IMR-90 (cell line): ENCODE results near the gene LTBP2. TPM values are rescaled to one million over a fixed set of nuclear protein-coding genes. Genes with fewer than 3 reads are reported as not detected.
A peak's percentile ranks its signal among the peaks of the same experiment; 100 is the strongest.

ENCODE experiments used
- ATAC-seq: fragments of 200-7000 bp; cut with Tn5 transposase; 2 replicates; pipeline ENCODE4 v1.9.1; 2020; ENCODE audit warnings: low read depth, mild to moderate bottlenecking, moderate library complexity
- BruUV-seq: library from RNA; stranded (reverse); fragments of 400-500 nt; replicated peaks from 2 replicates; lab custom pipeline; 2021; lab: Mats Ljungman, UMichigan
- CTCF ChIA-PET: fragments of 300-600 bp; formaldehyde crosslinking; extraction: SDS; loops from one replicate; lab custom pipeline; 2021; ENCODE audit warnings: antibody characterized with exemption; lab: Yijun Ruan, JAX
- POLR2A ChIA-PET: fragments of 300-600 bp; sonication (Branson Sonifier 250); formaldehyde crosslinking; loops from one replicate; lab custom pipeline; 2022; ENCODE audit warnings: antibody characterized with exemption; ENCODE audit not compliant: unreplicated experiment; lab: Charles Lee
- DNase-seq: peaks from one replicate; pipeline ENCODE4 v3.0.0; 2013
- H2AFZ ChIP-seq: replicated peaks from 2 replicates; pipeline ENCODE3; 2013; ENCODE audit warnings: low read length, mild to moderate bottlenecking; ENCODE audit not compliant: poor library complexity
- H2AK5ac ChIP-seq: 2 replicates; pipeline ENCODE4 v1.6.1; 2013; ENCODE audit warnings: low read depth, low read length, inconsistent platforms
- H2AK9ac ChIP-seq: replicated peaks from 2 replicates; pipeline ENCODE3; 2013; ENCODE audit warnings: mild to moderate bottlenecking, low read depth, low read length, moderate library complexity; ENCODE audit not compliant: poor library complexity
- H2BK120ac ChIP-seq: 2 replicates; pipeline ENCODE4 v1.6.1; 2013; ENCODE audit warnings: low read depth, low read length, inconsistent platforms
- H2BK15ac ChIP-seq: 3 replicates; pipeline ENCODE4 v1.6.1; 2013; ENCODE audit warnings: low read depth, low read length, inconsistent platforms
- H2BK20ac ChIP-seq: 2 replicates; pipeline ENCODE4 v1.6.1; 2013; ENCODE audit warnings: low read depth, mild to moderate bottlenecking, inconsistent platforms, low read length, moderate library complexity
- H2BK5ac ChIP-seq: 2 replicates; pipeline ENCODE4 v1.6.1; 2013; ENCODE audit warnings: mild to moderate bottlenecking, low read depth, low read length, inconsistent platforms; ENCODE audit not compliant: poor library complexity, severe bottlenecking
- H3K14ac ChIP-seq: replicated peaks from 2 replicates; pipeline ENCODE4 v1.6.1; 2013; ENCODE audit warnings: low read depth, low read length, inconsistent platforms
- H3K18ac ChIP-seq: 2 replicates; pipeline ENCODE4 v1.6.1; 2013; ENCODE audit warnings: low read depth, low read length, control low read depth
- H3K23ac ChIP-seq: 2 replicates; pipeline ENCODE4 v1.6.1; 2013; ENCODE audit warnings: low read depth, low read length, inconsistent platforms
- H3K27ac ChIP-seq: 2 replicates; pipeline ENCODE4 v1.5.1; 2013; ENCODE audit warnings: mild to moderate bottlenecking, control low read depth, low read length; ENCODE audit not compliant: insufficient read depth
- H3K27me3 ChIP-seq: 2 replicates; pipeline ENCODE4 v1.6.1; 2013; ENCODE audit warnings: low read length; ENCODE audit not compliant: control insufficient read depth, insufficient read depth
- H3K36me3 ChIP-seq: 2 replicates; pipeline ENCODE4 v1.6.1; 2013; ENCODE audit warnings: low read length, mixed read lengths; ENCODE audit not compliant: control insufficient read depth, insufficient read depth
- H3K4ac ChIP-seq: 2 replicates; pipeline ENCODE4 v1.6.1; 2013; ENCODE audit warnings: low read depth, low read length, inconsistent platforms
- H3K4me1 ChIP-seq: 2 replicates; pipeline ENCODE4 v1.6.1; 2013; ENCODE audit warnings: low read length, mixed read lengths; ENCODE audit not compliant: control insufficient read depth, insufficient read depth
- H3K4me2 ChIP-seq: 2 replicates; pipeline ENCODE4 v1.6.1; 2013; ENCODE audit warnings: low read depth, mild to moderate bottlenecking, control low read depth, low read length, moderate library complexity
- H3K4me3 ChIP-seq: 2 replicates; pipeline ENCODE4 v1.5.1; 2013; ENCODE audit warnings: low read depth, mild to moderate bottlenecking, control low read depth, low read length, moderate library complexity; ENCODE audit not compliant: insufficient read depth
- H3K56ac ChIP-seq: 2 replicates; pipeline ENCODE4 v1.6.1; 2013; ENCODE audit warnings: low read length, inconsistent platforms; ENCODE audit not compliant: insufficient read depth; ENCODE audit errors: extremely low read depth
- H3K79me1 ChIP-seq, 2 experiments: 2 replicates each; pipeline ENCODE4 v1.6.1; 2013; ENCODE audit warnings: low read length in 2 of 2, inconsistent platforms in 1 of 2, low read depth in 1 of 2
- H3K9ac ChIP-seq: 2 replicates; pipeline ENCODE4 v1.6.1; 2013; ENCODE audit warnings: low read depth, low read length, control low read depth
- H3K9me1 ChIP-seq: 2 replicates; pipeline ENCODE4 v1.6.1; 2013; ENCODE audit warnings: low read length, inconsistent platforms; ENCODE audit not compliant: insufficient read depth
- H3K9me3 ChIP-seq: 2 replicates; pipeline ENCODE4 v1.6.1; 2013; ENCODE audit warnings: low read length; ENCODE audit not compliant: control insufficient read depth, insufficient read depth
- H4K20me1 ChIP-seq: 2 replicates; pipeline ENCODE4 v1.6.1; 2013; ENCODE audit warnings: low read length, inconsistent platforms; ENCODE audit not compliant: insufficient read depth
- H4K5ac ChIP-seq: 2 replicates; pipeline ENCODE4 v1.6.1; 2013; ENCODE audit warnings: mild to moderate bottlenecking, low read depth, low read length, control low read depth
- H4K8ac ChIP-seq, 2 experiments: 2 replicates each; pipeline ENCODE4 v1.6.1; 2013; ENCODE audit warnings: low read depth in 2 of 2, low read length in 2 of 2, control low read depth in 1 of 2, inconsistent platforms in 1 of 2
- H4K91ac ChIP-seq: 2 replicates; pipeline ENCODE4 v1.6.1; 2013; ENCODE audit warnings: low read depth, low read length, inconsistent platforms; ENCODE audit not compliant: insufficient read depth
- BHLHE40 ChIP-seq: fragments of 150-350 bp; IDR thresholded peaks from 2 replicates; pipeline ENCODE4 v1.6.1; 2016; ENCODE audit warnings: mild to moderate bottlenecking, low read depth, low read length
- CEBPB ChIP-seq: IDR thresholded peaks from 2 replicates; pipeline ENCODE4 v1.6.1; 2012; ENCODE audit warnings: low read depth, low read length, improper control_type of control experiment
- CHD1 ChIP-seq: IDR thresholded peaks from 2 replicates; pipeline ENCODE4 v1.6.1; 2012; ENCODE audit warnings: low read depth, low read length, improper control_type of control experiment
- ELK1 ChIP-seq: fragments of 150-350 bp; IDR thresholded peaks from 2 replicates; pipeline ENCODE4 v1.6.1; 2016; ENCODE audit warnings: low read depth, mild to moderate bottlenecking, low read length, moderate library complexity, borderline replicate concordance
- FOS ChIP-seq: fragments of 150-350 bp; IDR thresholded peaks from 2 replicates; pipeline ENCODE4 v1.6.1; 2016; ENCODE audit warnings: low read depth, low read length
- MAZ ChIP-seq: IDR thresholded peaks from 2 replicates; pipeline ENCODE4 v1.6.1; 2012; ENCODE audit warnings: low read depth, mild to moderate bottlenecking, low read length, improper control_type of control experiment, moderate library complexity, borderline replicate concordance
- MXI1 ChIP-seq: IDR thresholded peaks from 2 replicates; pipeline ENCODE4 v1.6.1; 2012; ENCODE audit warnings: low read depth, mild to moderate bottlenecking, low read length, moderate library complexity, borderline replicate concordance
- POLR2A ChIP-seq: IDR thresholded peaks from 2 replicates; pipeline ENCODE4 v1.6.1; 2012; ENCODE audit warnings: mild to moderate bottlenecking, low read depth, low read length
- RAD21 ChIP-seq: IDR thresholded peaks from 2 replicates; pipeline ENCODE4 v1.6.1; 2012; ENCODE audit warnings: low read length, improper control_type of control experiment
- RCOR1 ChIP-seq: IDR thresholded peaks from 2 replicates; pipeline ENCODE4 v1.6.1; 2012; ENCODE audit warnings: mild to moderate bottlenecking, low read length, improper control_type of control experiment; ENCODE audit not compliant: insufficient replicate concordance
- RFX5 ChIP-seq: IDR thresholded peaks from 2 replicates; pipeline ENCODE4 v1.8.0; 2012; ENCODE audit warnings: low read depth, mild to moderate bottlenecking, low read length, moderate library complexity
- SMC3 ChIP-seq: fragments of 150-350 bp; IDR thresholded peaks from 2 replicates; pipeline ENCODE4 v1.6.1; 2016; ENCODE audit warnings: low read depth, mild to moderate bottlenecking, antibody characterized with exemption, low read length, moderate library complexity
- USF2 ChIP-seq: fragments of 150-350 bp; IDR thresholded peaks from 2 replicates; pipeline ENCODE4 v1.6.1; 2017; ENCODE audit warnings: mild to moderate bottlenecking, antibody characterized with exemption, low read length, low read depth
- WGBS, 2 experiments: methylation state at CpG; one replicate each; pipeline versions ENCODE4 v1.1.5 to v1.1.7; 2013; ENCODE audit warnings: missing lambda C conversion rate in 2 of 2; ENCODE audit not compliant: insufficient read length in 1 of 2; ENCODE audit errors: extremely low coverage in 2 of 2; 5-methylcytosine and 5-hydroxymethylcytosine counted together
- dilution Hi-C: fragments of 300-500 bp; cut with HindIII; formaldehyde crosslinking; loops from one replicate; pipeline ENCODE4 v1.14.3; 2018; ENCODE audit warnings: low sequenced_read_pairs; ENCODE audit not compliant: unreplicated experiment
- in situ Hi-C: fragments of 300-500 bp; cut with MboI; formaldehyde crosslinking; loops from 3 replicates; pipeline ENCODE4 v1.14.3; 2019; ENCODE audit warnings: low sequenced_read_pairs, inconsistent platforms, mixed read lengths
- intact Hi-C: fragments of 100-400 bp; cut with micrococcal nuclease; formaldehyde crosslinking; loops from 2 replicates; pipeline ENCODE4 v1.10.0; 2022
- polyA plus RNA-seq, 3 experiments: library from polyadenylated mRNA; depleted of rRNA; stranded (reverse); fragments of >200 nt; gene quantifications; 2 replicates each; pipeline ENCODE4 v1.2.3, GENCODE V29; 2012; ENCODE audit warnings: low replicate concordance in 1 of 3
- total RNA-seq: library from RNA; depleted of rRNA; stranded (reverse); fragments of >200 nt; gene quantifications from 2 replicates; pipeline ENCODE4 v1.2.3, GENCODE V29; 2012
- TF ChIP-seq, protein P1 (sequence below): conservative IDR thresholded peaks from 2 replicates; pipeline ENCODE4 v1.5.1; 2012; ENCODE audit warnings: mild to moderate bottlenecking, low read depth, low read length, improper control_type of control experiment

LTBP2 gene
- total and polyA plus RNA-seq, 2 of the 4 experiments (the other 2 are of a cell fraction): 23.8 to 79.3 TPM

DNA sequence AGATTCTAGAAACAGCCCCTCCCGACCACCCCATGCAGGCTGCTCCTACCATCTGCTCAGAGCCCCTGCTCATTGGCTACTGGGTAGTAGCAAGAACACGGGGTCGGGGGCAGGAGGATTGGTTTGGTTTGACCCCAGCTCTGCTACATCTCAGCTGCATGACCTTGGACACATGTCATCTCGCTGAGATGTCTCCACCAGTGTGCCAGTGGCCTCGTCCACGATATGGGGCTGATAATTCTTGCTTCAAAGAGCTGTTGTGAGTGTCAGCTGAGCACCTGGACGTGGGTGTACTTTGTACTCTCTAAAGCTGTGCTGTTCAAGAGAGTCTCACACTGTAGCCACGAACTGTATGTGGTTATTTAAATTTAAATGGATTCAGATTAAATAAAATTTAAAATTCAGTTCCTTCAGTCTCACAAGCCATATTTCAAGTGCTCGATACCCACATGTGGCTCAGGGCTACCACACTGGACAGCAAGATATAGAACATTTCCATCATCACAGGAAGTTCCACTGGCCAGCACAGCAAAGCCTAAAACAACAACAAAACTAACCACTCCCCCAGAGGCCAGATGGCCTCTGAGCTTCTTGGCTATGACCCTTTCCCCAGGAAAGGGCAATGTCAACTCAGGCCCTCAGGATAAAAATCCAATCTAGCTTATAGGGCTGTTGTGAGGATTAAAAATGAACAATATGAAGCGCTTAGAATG lies 18.6 kb downstream of the LTBP2 start:
- peaks cover 64% of the 10 kb centered on the region for H3K9me1 ChIP-seq
- BruUV-seq: no TSS peak
- dilution Hi-C loops: no loop called here
- peaks cover 41 to 98% of the 10 kb centered on the region in 2 experiments for H3K79me1 ChIP-seq
- POLR2A ChIA-PET: interaction anchor here (1.1 kb wide), 1 partner anchor 14 kb away, joined by 3 read pairs; no protein-coding TSS in a partner anchor
- H2BK15ac ChIP-seq: peak overlapping the region; percentile 74; the same call in 2 of the 3 replicates
- in situ Hi-C loops: no loop called here
- no peak overlapping the region for H3K9ac ChIP-seq
- H3K9me3 ChIP-seq: no peaks in the 10 kb centered on the region
- no peak overlapping the region for H3K4me2 ChIP-seq
- DNase-seq: no peak
- no peaks in the 10 kb centered on the region for H4K20me1 ChIP-seq
- H3K4me3 ChIP-seq: no peak overlapping the region
- H3K36me3 ChIP-seq: no peaks in the 10 kb centered on the region
- peak overlapping the region; percentile 26 for H2AK9ac ChIP-seq
- peak overlapping the region; percentile 56 for H2BK5ac ChIP-seq
- intact Hi-C loops: no loop called here
- peak overlapping the region; percentile 42 for H2BK20ac ChIP-seq
- H3K4me1 ChIP-seq: peaks cover 46% of the 10 kb centered on the region
- H3K4ac ChIP-seq: peak overlapping the region; percentile 95
- H3K14ac ChIP-seq: peak overlapping the region; percentile 62
- peak overlapping the region; percentile 86 for H2BK120ac ChIP-seq
- no peaks in the 10 kb centered on the region for H3K27me3 ChIP-seq
- 63% methylated on average over 5 of the region's 10 CpGs; no CpG with 5 or more reads in 1 of the 2 experiments for WGBS, 2 experiments
- peak; percentile 9; the same call in 1 of the 2 replicates for ATAC-seq
- CTCF ChIA-PET: interaction anchor here (0.5 kb wide), 1 partner anchor 574 kb away, joined by 4 read pairs; no protein-coding TSS in a partner anchor
- H2AK5ac ChIP-seq: peak overlapping the region; percentile 92
- H4K5ac ChIP-seq: peak overlapping the region; percentile 80
- H3K56ac ChIP-seq: no peak overlapping the region
- H4K91ac ChIP-seq: peak overlapping the region; percentile 40
- H3K27ac ChIP-seq: peak overlapping the region; percentile 34; the same call in 1 of the 2 replicates
- peak overlapping the region; percentile 15 to 91; a peak in 3 of 4 replicates for H4K8ac ChIP-seq
- no peak overlapping the region for H2AFZ ChIP-seq
- H3K23ac ChIP-seq: peak overlapping the region; percentile 26
- H3K18ac ChIP-seq: peak overlapping the region; percentile 90
- TF ChIP-seq BHLHE40 (no peak), USF2 (no peak), FOS (no peak), RAD21 (no peak), RFX5 (no peak), MXI1 (no peak), POLR2A (no peak), ELK1 (no peak), MAZ (no peak), CHD1 (no peak), CEBPB (no peak), RCOR1 (no peak), SMC3 (no peak)
- TF ChIP-seq, protein P1, sequence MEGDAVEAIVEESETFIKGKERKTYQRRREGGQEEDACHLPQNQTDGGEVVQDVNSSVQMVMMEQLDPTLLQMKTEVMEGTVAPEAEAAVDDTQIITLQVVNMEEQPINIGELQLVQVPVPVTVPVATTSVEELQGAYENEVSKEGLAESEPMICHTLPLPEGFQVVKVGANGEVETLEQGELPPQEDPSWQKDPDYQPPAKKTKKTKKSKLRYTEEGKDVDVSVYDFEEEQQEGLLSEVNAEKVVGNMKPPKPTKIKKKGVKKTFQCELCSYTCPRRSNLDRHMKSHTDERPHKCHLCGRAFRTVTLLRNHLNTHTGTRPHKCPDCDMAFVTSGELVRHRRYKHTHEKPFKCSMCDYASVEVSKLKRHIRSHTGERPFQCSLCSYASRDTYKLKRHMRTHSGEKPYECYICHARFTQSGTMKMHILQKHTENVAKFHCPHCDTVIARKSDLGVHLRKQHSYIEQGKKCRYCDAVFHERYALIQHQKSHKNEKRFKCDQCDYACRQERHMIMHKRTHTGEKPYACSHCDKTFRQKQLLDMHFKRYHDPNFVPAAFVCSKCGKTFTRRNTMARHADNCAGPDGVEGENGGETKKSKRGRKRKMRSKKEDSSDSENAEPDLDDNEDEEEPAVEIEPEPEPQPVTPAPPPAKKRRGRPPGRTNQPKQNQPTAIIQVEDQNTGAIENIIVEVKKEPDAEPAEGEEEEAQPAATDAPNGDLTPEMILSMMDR: no peak
